HFFc6 (cell line): ENCODE results near the gene C2CD4D. TPM values are rescaled to one million over a fixed set of nuclear protein-coding genes. Genes with fewer than 3 reads are reported as not detected.

ENCODE experiments used
- DNase-seq: peaks from one replicate; pipeline ENCODE4 v3.0.0-alpha.2; 2018
- H3K27ac Mint-ChIP-seq: 2 replicates; pipeline ENCODE4 v1.8.0; 2020; ENCODE audit warnings: mild to moderate bottlenecking, mixed read lengths
- H3K27me3 Mint-ChIP-seq: 2 replicates; pipeline ENCODE4 v1.8.0; 2021; ENCODE audit warnings: mild to moderate bottlenecking, moderate library complexity, mixed read lengths; ENCODE audit not compliant: insufficient read depth
- H3K36me3 Mint-ChIP-seq: 2 replicates; pipeline ENCODE4 v1.8.0; 2021; ENCODE audit warnings: low read depth, mixed read lengths
- H3K4me1 Mint-ChIP-seq: 2 replicates; pipeline ENCODE4 v1.8.0; 2020; ENCODE audit warnings: low read depth, mixed read lengths
- H3K4me3 Mint-ChIP-seq: 2 replicates; pipeline ENCODE4 v1.8.0; 2020; ENCODE audit warnings: mild to moderate bottlenecking, moderate library complexity, mixed read lengths
- H3K9me3 Mint-ChIP-seq: 2 replicates; pipeline ENCODE4 v1.8.0; 2020; ENCODE audit warnings: mild to moderate bottlenecking, mixed read lengths
- total RNA-seq, 6 experiments: library from RNA; stranded (reverse); fragmentation: NEBNext Ultra II Directional; extraction: Animal tissue kit (Norgen Biotek cat#: 25700); gene quantifications; 2 replicates in 1 of 6; 3 replicates in 5 of 6; pipeline ENCODE4 v1.2.3, GENCODE V29; 2021
- TF ChIP-seq, protein P1 (sequence below): fragments of 200-600 bp; sonication (generic); IDR thresholded peaks from 2 replicates; pipeline ENCODE4 v1.5.0; 2021; ENCODE audit warnings: antibody characterized with exemption, mild to moderate bottlenecking

C2CD4D gene
- total RNA-seq, 6 experiments from 2014 or later = not detected

DNA sequence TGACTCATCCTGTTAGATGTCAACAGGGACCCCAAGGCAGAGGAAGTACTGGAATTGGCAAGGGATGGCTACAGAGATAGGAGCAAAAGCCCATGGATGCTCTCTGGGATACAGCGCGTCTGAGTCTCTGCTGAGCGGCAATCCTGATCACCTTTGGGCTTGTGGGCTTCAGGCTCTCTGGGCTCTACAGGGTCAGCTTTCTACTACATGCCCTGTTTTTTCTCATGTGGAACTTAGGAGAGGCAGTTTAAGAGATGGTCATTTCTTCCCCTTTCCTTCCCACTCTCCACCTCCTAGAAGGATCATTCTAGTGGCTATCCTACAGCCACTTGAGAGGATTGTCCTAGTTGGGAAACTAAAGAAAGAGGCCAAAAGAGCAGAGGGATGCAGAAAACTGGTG, 35.7 kb downstream of the C2CD4D start:
- TF ChIP-seq, protein P1, sequence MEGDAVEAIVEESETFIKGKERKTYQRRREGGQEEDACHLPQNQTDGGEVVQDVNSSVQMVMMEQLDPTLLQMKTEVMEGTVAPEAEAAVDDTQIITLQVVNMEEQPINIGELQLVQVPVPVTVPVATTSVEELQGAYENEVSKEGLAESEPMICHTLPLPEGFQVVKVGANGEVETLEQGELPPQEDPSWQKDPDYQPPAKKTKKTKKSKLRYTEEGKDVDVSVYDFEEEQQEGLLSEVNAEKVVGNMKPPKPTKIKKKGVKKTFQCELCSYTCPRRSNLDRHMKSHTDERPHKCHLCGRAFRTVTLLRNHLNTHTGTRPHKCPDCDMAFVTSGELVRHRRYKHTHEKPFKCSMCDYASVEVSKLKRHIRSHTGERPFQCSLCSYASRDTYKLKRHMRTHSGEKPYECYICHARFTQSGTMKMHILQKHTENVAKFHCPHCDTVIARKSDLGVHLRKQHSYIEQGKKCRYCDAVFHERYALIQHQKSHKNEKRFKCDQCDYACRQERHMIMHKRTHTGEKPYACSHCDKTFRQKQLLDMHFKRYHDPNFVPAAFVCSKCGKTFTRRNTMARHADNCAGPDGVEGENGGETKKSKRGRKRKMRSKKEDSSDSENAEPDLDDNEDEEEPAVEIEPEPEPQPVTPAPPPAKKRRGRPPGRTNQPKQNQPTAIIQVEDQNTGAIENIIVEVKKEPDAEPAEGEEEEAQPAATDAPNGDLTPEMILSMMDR = no peak
- no peaks in the 10 kb centered on the region for H3K36me3 Mint-ChIP-seq
- H3K9me3 Mint-ChIP-seq = no peaks in the 10 kb centered on the region
- H3K27me3 Mint-ChIP-seq = peaks cover 66% of the 10 kb centered on the region
- DNase-seq = no peak
- H3K27ac Mint-ChIP-seq = no peak overlapping the region
- H3K4me3 Mint-ChIP-seq = no peak overlapping the region
- H3K4me1 Mint-ChIP-seq = peaks cover 8% of the 10 kb centered on the region

DNA sequence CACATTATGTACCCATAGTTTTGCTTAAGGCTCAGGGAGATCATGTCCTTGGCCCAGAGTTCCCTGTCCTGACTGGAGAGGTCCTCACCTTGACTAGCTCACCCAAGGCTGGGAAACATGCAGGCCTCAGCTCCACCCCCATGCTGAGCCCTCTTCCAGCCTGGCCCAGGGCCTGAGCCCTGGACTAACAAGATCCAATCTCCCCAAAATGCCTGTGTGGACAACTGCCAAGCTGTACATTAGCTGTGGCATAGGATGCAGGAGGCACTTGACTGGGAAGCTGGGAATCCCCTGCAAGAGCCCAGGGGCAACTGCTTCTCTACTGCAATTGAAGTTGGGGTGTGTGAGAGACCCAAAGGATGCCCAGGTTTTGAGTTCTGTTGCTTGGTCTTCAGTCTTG, 36.5 kb downstream of the C2CD4D start:
- peaks cover 70% of the 10 kb centered on the region for H3K27me3 Mint-ChIP-seq
- no peak for DNase-seq

DNA sequence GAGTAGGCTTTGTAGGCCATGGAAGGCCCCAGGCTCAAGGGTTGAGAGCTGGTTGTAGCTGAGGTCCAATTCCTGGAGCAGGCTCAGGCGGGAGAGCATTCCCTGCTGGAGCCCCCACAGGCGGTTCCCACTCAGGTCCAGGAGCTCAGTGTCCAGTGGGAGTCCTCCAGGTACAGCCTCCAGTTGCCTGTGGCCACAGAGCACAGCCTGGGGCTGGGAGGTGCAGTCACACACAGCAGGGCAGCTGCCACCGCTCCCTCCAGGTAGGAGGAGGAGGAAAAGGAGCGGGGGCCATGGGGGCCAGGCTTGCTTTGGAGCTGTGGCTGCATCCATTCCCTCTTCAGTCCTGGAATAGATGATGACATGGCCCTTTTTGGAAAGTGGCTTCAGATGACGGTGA, 37.2 kb downstream of the C2CD4D start:
- H3K27me3 Mint-ChIP-seq = peaks cover 64% of the 10 kb centered on the region
- DNase-seq = no peak

More for the DNA sequence above, 36.5 kb downstream of the C2CD4D start:
- Mint-ChIP-seq H3K4me3 (no peak overlapping the region), H3K4me1 (peaks cover 8% of the 10 kb centered on the region), H3K27ac (no peak overlapping the region), H3K9me3 (no peaks in the 10 kb centered on the region), H3K36me3 (no peaks in the 10 kb centered on the region)
- TF ChIP-seq, protein P1 = no peak

DNA sequence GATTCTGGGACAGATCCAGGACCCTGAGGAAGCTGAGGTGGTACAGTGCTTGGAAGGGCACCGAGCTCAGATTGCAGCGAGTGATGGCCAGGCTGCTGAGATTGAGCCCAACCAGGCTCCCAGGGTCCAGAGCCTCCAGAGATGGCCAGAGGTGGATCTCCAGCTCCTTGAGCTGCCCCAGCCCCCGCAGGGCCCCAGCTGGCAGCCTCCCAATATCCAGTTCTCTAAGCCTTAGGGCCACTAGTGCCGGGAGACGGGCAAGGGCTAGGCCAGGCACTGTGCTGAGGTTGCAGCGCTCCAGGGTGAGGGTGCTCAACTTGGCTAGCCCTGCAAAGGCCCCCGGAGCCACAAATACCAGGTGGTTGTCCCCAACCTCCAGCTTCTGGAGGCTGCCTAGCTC, 37.8 kb downstream of the C2CD4D start:
- no peak overlapping the region for H3K4me3 Mint-ChIP-seq
- H3K4me1 Mint-ChIP-seq = peaks cover 8% of the 10 kb centered on the region
- no peak overlapping the region for H3K27ac Mint-ChIP-seq
- no peak for DNase-seq
- H3K9me3 Mint-ChIP-seq = no peaks in the 10 kb centered on the region
- TF ChIP-seq, protein P1 = no peak
- no peaks in the 10 kb centered on the region for H3K36me3 Mint-ChIP-seq
- peaks cover 63% of the 10 kb centered on the region for H3K27me3 Mint-ChIP-seq

More for the DNA sequence above, 37.2 kb downstream of the C2CD4D start:
- H3K4me1 Mint-ChIP-seq = peaks cover 8% of the 10 kb centered on the region
- TF ChIP-seq, protein P1 = no peak
- no peaks in the 10 kb centered on the region for H3K36me3 Mint-ChIP-seq
- no peaks in the 10 kb centered on the region for H3K9me3 Mint-ChIP-seq
- no peak overlapping the region for H3K4me3 Mint-ChIP-seq
- no peak overlapping the region for H3K27ac Mint-ChIP-seq

DNA sequence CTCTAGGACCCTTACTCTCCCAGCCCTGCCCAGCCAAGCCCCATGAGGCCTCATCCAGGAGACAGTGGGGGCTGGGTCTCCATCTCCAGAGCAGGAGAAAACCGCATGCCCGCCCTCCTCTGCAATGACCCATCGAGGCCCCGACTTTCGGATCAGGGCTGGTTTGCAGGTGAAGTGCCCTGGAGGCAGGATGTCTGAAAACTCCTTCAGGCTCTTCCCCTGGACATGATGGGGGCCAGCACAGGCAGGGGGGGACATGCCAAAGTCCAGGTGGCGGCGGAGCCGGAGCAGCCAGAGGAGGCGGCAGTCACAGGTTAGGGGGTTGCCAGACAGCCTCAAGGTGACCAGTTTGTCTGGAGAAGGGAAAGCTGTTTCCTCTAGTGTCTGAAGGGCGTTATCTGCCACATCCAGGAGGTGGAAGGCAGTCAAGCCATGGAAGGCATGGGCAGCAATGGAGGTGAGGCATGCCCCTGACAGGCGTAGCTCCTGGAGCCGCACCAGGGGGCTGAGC, 38.3 kb downstream of the C2CD4D start:
- TF ChIP-seq, protein P1 = no peak
- no peak for DNase-seq
- H3K4me1 Mint-ChIP-seq = peaks cover 8% of the 10 kb centered on the region
- H3K4me3 Mint-ChIP-seq = no peak overlapping the region
- H3K27me3 Mint-ChIP-seq = peaks cover 62% of the 10 kb centered on the region
- no peaks in the 10 kb centered on the region for H3K36me3 Mint-ChIP-seq
- no peak overlapping the region for H3K27ac Mint-ChIP-seq
- H3K9me3 Mint-ChIP-seq = no peaks in the 10 kb centered on the region

DNA sequence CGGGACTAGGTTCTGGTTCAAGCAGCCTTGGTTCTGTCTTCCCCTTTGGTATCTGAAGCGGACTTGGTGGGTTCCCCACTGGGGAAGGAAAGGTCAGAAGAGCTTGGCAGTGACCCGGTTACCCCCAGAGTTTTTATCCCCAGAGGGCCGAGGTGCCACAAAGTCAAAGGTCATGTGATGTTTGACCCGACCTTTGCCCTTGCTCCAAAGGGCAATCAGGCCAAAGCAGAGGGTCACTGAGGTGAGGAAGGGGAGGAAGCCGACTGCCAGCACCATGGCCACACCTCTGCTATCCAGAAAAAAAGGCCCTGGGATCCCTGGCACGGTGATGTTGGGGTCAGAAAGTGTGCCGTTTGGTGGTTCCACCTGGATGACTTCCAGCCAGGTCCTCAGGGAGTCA, 38.8 kb downstream of the C2CD4D start:
- no peak overlapping the region for H3K4me3 Mint-ChIP-seq
- no peaks in the 10 kb centered on the region for H3K9me3 Mint-ChIP-seq
- H3K27me3 Mint-ChIP-seq = peaks cover 61% of the 10 kb centered on the region
- H3K4me1 Mint-ChIP-seq = peaks cover 8% of the 10 kb centered on the region
- no peak for DNase-seq
- no peak overlapping the region for H3K27ac Mint-ChIP-seq
- H3K36me3 Mint-ChIP-seq = no peaks in the 10 kb centered on the region
- TF ChIP-seq, protein P1 = no peak
